GM12878 (cell line): ENCODE data around the gene PDLIM4. TPM values are rescaled to one million over a fixed set of nuclear protein-coding genes. Genes with fewer than 3 reads are reported as not detected.

Experiments
- ATAC-seq: fragments of 200-7000 bp; cut with Tn5 transposase; 3 replicates; pipeline ENCODE4 v1.9.1; 2020; ENCODE audit warnings: mild to moderate bottlenecking, moderate library complexity
- BruUV-seq: library from RNA; stranded (reverse); fragments of 400-500 nt; replicated peaks from 2 replicates; lab custom pipeline; 2021; lab: Mats Ljungman, UMichigan
- CTCF ChIA-PET: fragments of 300-600 bp; sonication (Branson Sonifier 250); formaldehyde crosslinking; extraction: SDS; loops from one replicate; lab custom pipeline; 2021; ENCODE audit warnings: inconsistent platforms; lab: Yijun Ruan, JAX
- POLR2A ChIA-PET: fragments of 350-600 bp; formaldehyde crosslinking; extraction: SDS; loops from one replicate; lab custom pipeline; 2021; ENCODE audit warnings: inconsistent platforms; lab: Charles Lee
- RAD21 ChIA-PET: fragments of 300-600 bp; sonication (Branson Sonifier 250); formaldehyde crosslinking; loops from one replicate; lab custom pipeline; 2023; ENCODE audit warnings: antibody characterized with exemption; ENCODE audit not compliant: unreplicated experiment; lab: Charles Lee
- SMC1A ChIA-PET: fragments of 300-600 bp; sonication (Branson Sonifier 250); formaldehyde crosslinking; loops from one replicate; lab custom pipeline; 2023; ENCODE audit not compliant: unreplicated experiment, uncharacterized antibody; lab: Charles Lee
- DNase-seq: peaks from one replicate; pipeline ENCODE4 v3.0.0-alpha.2; 2011; ENCODE audit warnings: low read depth, low spot score
- FAIRE-seq: peaks from 3 replicates; lab custom pipeline; 2011; peaks lifted over from hg19 to GRCh38; lab: Jason Lieb, UNC
- H2AFZ ChIP-seq: 2 replicates; pipeline ENCODE4 v1.6.0; 2011; ENCODE audit warnings: low read depth, low read length, control low read depth; ENCODE audit not compliant: control insufficient read depth
- H3K27ac ChIP-seq: 2 replicates; pipeline ENCODE4 v1.5.1; 2011; ENCODE audit warnings: control low read depth; ENCODE audit not compliant: control insufficient read depth, insufficient read depth
- H3K27me3 ChIP-seq, 2 experiments: replicated peaks in 1 of 2; 2 replicates each; pipeline versions ENCODE4 v1.6.0 to v1.6.1; 2011; ENCODE audit warnings: low read length in 1 of 2; ENCODE audit not compliant: control insufficient read depth in 2 of 2, insufficient read depth in 2 of 2
- H3K36me3 ChIP-seq, 2 experiments: 2 replicates each; pipeline ENCODE4 v1.5.1; 2011; ENCODE audit warnings: low read length in 1 of 2; ENCODE audit not compliant: control insufficient read depth in 2 of 2, insufficient read depth in 2 of 2
- H3K4me1 ChIP-seq: 2 replicates; pipeline ENCODE4 v1.6.1; 2011; ENCODE audit warnings: mild to moderate bottlenecking, low read length, moderate library complexity, mixed read lengths; ENCODE audit not compliant: control insufficient read depth, insufficient read depth
- H3K4me2 ChIP-seq: 2 replicates; pipeline ENCODE4 v1.6.0; 2011; ENCODE audit warnings: control low read depth; ENCODE audit not compliant: control insufficient read depth, insufficient read depth
- H3K4me3 ChIP-seq: fragments of 200-600 bp; sonication (generic); 2 replicates; pipeline ENCODE4 v1.5.1; 2016
- H3K79me2 ChIP-seq: 2 replicates; pipeline ENCODE4 v1.6.0; 2011; ENCODE audit warnings: low read length; ENCODE audit not compliant: control insufficient read depth, insufficient read depth
- H3K9ac ChIP-seq: 2 replicates; pipeline ENCODE4 v1.8.0; 2011; ENCODE audit warnings: low read length, control low read depth, mixed read lengths; ENCODE audit not compliant: control insufficient read depth, insufficient read depth
- H3K9me3 ChIP-seq: replicated peaks from 3 replicates; pipeline ENCODE4 v1.5.1; 2011; ENCODE audit warnings: mild to moderate bottlenecking, low read length; ENCODE audit not compliant: control insufficient read depth, insufficient read depth
- H4K20me1 ChIP-seq: 2 replicates; pipeline ENCODE4 v1.6.0; 2011; ENCODE audit not compliant: control insufficient read depth, insufficient read depth
- BMI1 ChIP-seq: fragments of 450-650 bp; IDR thresholded peaks from 2 replicates; pipeline ENCODE4 v1.6.1; 2016; ENCODE audit warnings: mild to moderate bottlenecking, moderate library complexity, borderline replicate concordance
- BRCA1 ChIP-seq: IDR thresholded peaks from 2 replicates; pipeline ENCODE4 v1.6.1; 2011; ENCODE audit warnings: low read depth, low read length, improper control_type of control experiment
- CTCF ChIP-seq, 3 experiments: IDR thresholded peaks in 2 of 3; conservative IDR thresholded peaks in 1 of 3; 2 replicates each; pipeline ENCODE4 v1.5.1; 2011; ENCODE audit warnings: low read depth in 3 of 3, low read length in 3 of 3, mild to moderate bottlenecking in 3 of 3, control low read depth in 2 of 3, moderate library complexity in 2 of 3, inconsistent platforms in 1 of 3, mixed read lengths in 1 of 3; ENCODE audit not compliant: control insufficient read depth in 2 of 3, insufficient read depth in 1 of 3; ENCODE audit errors: extremely low read depth in 1 of 3
- EED ChIP-seq: sonication (generic); IDR thresholded peaks from 2 replicates; pipeline ENCODE4 v1.6.1; 2016; ENCODE audit warnings: antibody characterized with exemption, low read depth
- MEF2B ChIP-seq: fragments of 450-650 bp; IDR thresholded peaks from 2 replicates; pipeline ENCODE4 v1.6.1; 2018; ENCODE audit warnings: mild to moderate bottlenecking, moderate library complexity; ENCODE audit not compliant: partially characterized antibody, poor library complexity, severe bottlenecking
- MYB ChIP-seq: fragments of 150-350 bp; IDR thresholded peaks from 2 replicates; pipeline ENCODE4 v1.6.1; 2014; ENCODE audit warnings: mild to moderate bottlenecking, low read depth, low read length, borderline replicate concordance
- NFYA ChIP-seq: IDR thresholded peaks from 2 replicates; pipeline ENCODE4 v1.6.1; 2011; ENCODE audit warnings: low read depth, mild to moderate bottlenecking, low read length, improper control_type of control experiment, borderline replicate concordance
- SMAD1 ChIP-seq: fragments of 450-650 bp; IDR thresholded peaks from 2 replicates; pipeline ENCODE4 v1.6.1; 2018; ENCODE audit warnings: mild to moderate bottlenecking, low read depth; ENCODE audit not compliant: partially characterized antibody
- SP1 ChIP-seq: IDR thresholded peaks from one replicate; pipeline ENCODE4 v1.6.1; 2011; ENCODE audit warnings: low read depth, low read length
- STAT3 ChIP-seq: IDR thresholded peaks from 2 replicates; pipeline ENCODE4 v1.6.1; 2011; ENCODE audit warnings: low read depth, low read length, improper control_type of control experiment
- SUZ12 ChIP-seq: fragments of 200-600 bp; sonication (generic); IDR thresholded peaks from one replicate; pipeline ENCODE4 v1.6.1; 2018; ENCODE audit warnings: antibody characterized with exemption, mild to moderate bottlenecking; ENCODE audit not compliant: unreplicated experiment
- WGBS: methylation state at CpG from one replicate; pipeline ENCODE4 v1.1.6; 2016; ENCODE audit warnings: low lambda C conversion rate; ENCODE audit not compliant: insufficient replicate concordance, insufficient coverage; ENCODE audit errors: missing lambda C conversion rate; 5-methylcytosine and 5-hydroxymethylcytosine counted together
- in situ Hi-C: fragments of 300-500 bp; cut with MboI; formaldehyde crosslinking; loops from 9 replicates; pipeline ENCODE4 v1.14.3; 2018; ENCODE audit warnings: mixed read lengths
- intact Hi-C: fragments of 100-400 bp; cut with micrococcal nuclease; formaldehyde crosslinking; loops from one replicate; pipeline ENCODE4 v1.14.2; 2022; ENCODE audit not compliant: unreplicated experiment
- polyA plus RNA-seq, 11 experiments: library from polyadenylated mRNA; depleted of rRNA in 4 of 11; unstranded in 6 of 11; stranded (reverse) in 5 of 11; fragments of >200 nt; fragmentation: Nextera tagmentation in 4 of 11; fragmentation: Illumina TruSeq in 1 of 11; extraction: Ambion mirVana in 4 of 11; extraction: Trizol in 1 of 11; gene quantifications; 1 replicate in 1 of 11; 2 replicates in 10 of 11; pipeline versions ENCODE4 v1.2.1 to v1.2.3, GENCODE V29; 2011 to 2016; ENCODE audit warnings: inconsistent platforms in 2 of 11, missing spikeins in 2 of 11, low read depth in 1 of 11
- total RNA-seq, 4 experiments: library from RNA; depleted of rRNA in 3 of 4; stranded (reverse); fragments of >200 nt in 3 of 4; fragmentation: Illumina TruSeq in 1 of 4; extraction: Trizol in 1 of 4; gene quantifications; 2 replicates each; pipeline versions ENCODE4 v1.2.1 to v1.2.3, GENCODE V29; 2013 to 2021

PDLIM4 gene
- total and polyA plus RNA-seq, 10 of the 15 experiments (the other 5 are each of a cell fraction or from before 2014, with no cell fraction given), result 0.13 to 1.7 (median 0.39) TPM; not detected in 3

- POLR2A ChIA-PET, result interaction anchor here (1.4 to 1.7 kb wide), 2 partner anchors 10 to 24 kb away, joined by 3 to 5 read pairs; partner anchors contain the start of gene P4HA2
- no TSS peak for BruUV-seq
- intact Hi-C loops, result no loop called here
- RAD21 ChIA-PET, result interaction anchor here (3.4 kb wide), 1 partner anchor 13 kb away, joined by 11 read pairs; no protein-coding TSS in a partner anchor
- Histone ChIP-seq H3K4me2 (no peak overlapping the region), H3K27ac (no peak overlapping the region), H3K79me2 (no peaks in the 10 kb centered on the region), H3K4me3 (no peak overlapping the region), H3K9ac (no peak overlapping the region), H3K36me3 (no peaks in the 10 kb centered on the region), H2AFZ (no peak overlapping the region), H4K20me1 (no peaks in the 10 kb centered on the region), H3K4me1 (no peaks in the 10 kb centered on the region), H3K9me3 (peaks cover 1% of the 10 kb centered on the region), H3K27me3 (no peaks in the 10 kb centered on the region; a peak in 1 of 4 replicates)
- in situ Hi-C loops, result no loop called here
- FAIRE-seq (no peak), DNase-seq (no peak), ATAC-seq (no peak)
- CTCF ChIA-PET, result interaction anchor here (0.8 to 8.7 kb wide), 4 partner anchors 12 to 71 kb away, joined by 3 to 74 read pairs (median 6); no protein-coding TSS in a partner anchor
- TF ChIP-seq SMAD1 (no peak), BRCA1 (no peak), BMI1 (no peak), SUZ12 (no peak), MYB (no peak), CTCF (IDR thresholded peaks at IDR 0.05 in 2 of 3, conservative IDR thresholded peaks at IDR 0.05 in 1 of 3; ENCODE audit: control insufficient read depth in 2 of 3, extremely low read depth in 1 of 3, insufficient read depth in 1 of 3, low read depth in 3 of 3, low read length in 3 of 3) (no peak), EED (no peak), NFYA (no peak), MEF2B (no peak), STAT3 (no peak), SP1 (no peak)
- WGBS, result 35% methylated on average over 10 of the region's 10 CpGs
- SMC1A ChIA-PET, result interaction anchor here (0.8 to 3.6 kb wide), 4 partner anchors 10 to 42 kb away, joined by 3 to 16 read pairs (median 5); no protein-coding TSS in a partner anchor
Observed at GRCh38 chr5:132251220-132251725, 6.2 kb upstream of the PDLIM4 start.
